Smooth muscle cell (in vitro differentiated cells): ENCODE results near the gene SMIM41. TPM values are rescaled to one million over a fixed set of nuclear protein-coding genes. Genes with fewer than 3 reads are reported as not detected.

Experiments
- DNase-seq: peaks from one replicate; lab custom pipeline; 2025; ENCODE audit not compliant: unreplicated experiment; lab: John Stamatoyannopoulos, UW
- H2AFZ ChIP-seq: fragments of 200-600 bp; sonication (generic); 2 replicates; pipeline ENCODE4 v1.6.0; 2016; ENCODE audit warnings: antibody characterized with exemption, low read depth, mild to moderate bottlenecking
- H3F3A ChIP-seq: fragments of 200-600 bp; sonication (generic); 2 replicates; pipeline ENCODE4 v1.6.0; 2017; ENCODE audit warnings: antibody characterized with exemption, low read depth
- H3K27ac ChIP-seq: fragments of 200-600 bp; sonication (generic); 2 replicates; pipeline ENCODE4 v1.5.1; 2016; ENCODE audit warnings: low read depth, mild to moderate bottlenecking
- H3K27me3 ChIP-seq: fragments of 200-600 bp; sonication (generic); 2 replicates; pipeline ENCODE4 v1.6.1; 2016; ENCODE audit warnings: low read depth, mild to moderate bottlenecking
- H3K36me3 ChIP-seq: fragments of 200-600 bp; sonication (generic); 2 replicates; pipeline ENCODE4 v1.5.1; 2016; ENCODE audit warnings: low read depth
- H3K4me1 ChIP-seq: fragments of 200-600 bp; sonication (generic); 2 replicates; pipeline ENCODE4 v1.5.1; 2016; ENCODE audit warnings: low read depth
- H3K4me2 ChIP-seq: fragments of 200-600 bp; sonication (generic); 2 replicates; pipeline ENCODE4 v1.6.0; 2016; ENCODE audit warnings: mild to moderate bottlenecking
- H3K4me3 ChIP-seq: fragments of 200-600 bp; sonication (generic); 2 replicates; pipeline ENCODE4 v1.5.1; 2016; ENCODE audit warnings: mild to moderate bottlenecking
- H3K79me2 ChIP-seq: fragments of 200-600 bp; sonication (generic); 2 replicates; pipeline ENCODE4 v1.6.0; 2016; ENCODE audit warnings: low read depth, mild to moderate bottlenecking
- H3K9ac ChIP-seq: fragments of 200-600 bp; sonication (generic); 2 replicates; pipeline ENCODE4 v1.6.0; 2016; ENCODE audit warnings: low read depth
- H3K9me3 ChIP-seq: fragments of 200-600 bp; sonication (generic); replicated peaks from 2 replicates; pipeline ENCODE4 v1.5.1; 2016; ENCODE audit warnings: low read depth
- H4K20me1 ChIP-seq: fragments of 200-600 bp; sonication (generic); 2 replicates; pipeline ENCODE4 v1.6.0; 2016; ENCODE audit warnings: low read depth
- WGBS: methylation state at CpG from one replicate; pipeline ENCODE4 v1.1.7; 2016; ENCODE audit warnings: low lambda C conversion rate; 5-methylcytosine and 5-hydroxymethylcytosine counted together
- polyA plus RNA-seq: library from polyadenylated mRNA; unstranded; fragments of >200 nt; fragmentation: Nextera tagmentation; extraction: Ambion mirVana; gene quantifications from 2 replicates; pipeline ENCODE4 v1.2.1, GENCODE V29; 2016
- total RNA-seq: library from RNA; depleted of rRNA; stranded (reverse); fragments of >200 nt; gene quantifications from 2 replicates; pipeline ENCODE4 v1.2.3, GENCODE V29; 2014
- TF ChIP-seq, protein P1 (sequence below): fragments of 200-600 bp; sonication (generic); IDR thresholded peaks from 2 replicates; pipeline ENCODE4 v1.5.1; 2017; ENCODE audit warnings: borderline replicate concordance, mild to moderate bottlenecking, antibody characterized with exemption; ENCODE audit not compliant: insufficient read depth, poor library complexity, severe bottlenecking

The SMIM41 gene
- total and polyA plus RNA-seq, 2 experiments from 2014 or later, result not detected

DNA sequence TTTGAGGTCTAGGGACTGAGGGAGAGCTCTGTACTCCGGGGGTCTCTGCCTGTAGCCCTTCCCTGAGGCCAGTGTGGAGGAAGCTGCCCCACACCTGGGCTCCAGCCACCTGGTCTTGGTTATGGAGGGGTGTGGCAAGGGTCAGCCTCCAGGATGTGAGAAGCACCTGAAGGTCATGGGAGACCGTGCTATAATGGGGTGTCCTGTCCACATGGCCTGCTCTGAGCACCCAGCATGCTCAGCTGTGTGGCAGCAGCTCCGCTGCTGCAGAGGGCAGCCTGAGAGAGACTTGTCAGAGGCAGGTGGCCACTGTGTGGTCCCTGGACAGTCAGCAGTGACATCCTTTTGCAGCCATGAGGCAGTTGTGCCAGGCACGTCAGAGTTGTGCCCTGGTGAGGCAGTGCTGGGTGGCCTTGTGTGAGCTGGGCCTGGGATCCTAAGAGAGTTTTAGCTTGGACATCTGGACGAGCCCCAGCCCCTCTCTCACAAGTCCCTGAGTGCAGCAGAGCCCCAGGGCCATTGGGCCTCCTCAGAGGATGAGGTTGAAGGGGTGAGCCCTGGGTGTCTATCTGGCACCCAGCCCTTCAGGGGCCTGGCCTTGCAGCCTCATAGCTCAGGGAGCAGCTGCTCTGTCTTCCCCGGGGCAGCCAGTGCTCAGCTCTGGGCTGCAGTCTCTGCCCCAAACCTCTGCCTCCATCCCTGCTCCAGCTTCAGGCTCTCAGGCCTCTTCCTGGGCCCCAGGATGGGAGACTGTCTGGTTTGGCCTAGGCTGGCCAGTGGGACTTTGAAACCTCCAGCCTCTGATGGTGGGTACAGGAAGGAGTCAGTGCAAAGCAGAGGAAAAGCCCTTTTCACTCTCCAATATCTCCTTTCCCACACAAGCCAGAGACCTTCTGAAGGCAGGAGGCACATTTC lies 17.1 kb upstream of the SMIM41 start:
- Histone ChIP-seq H4K20me1 (peaks cover 18% of the 10 kb centered on the region), H3K4me3 (no peak overlapping the region), H3K27ac (no peak overlapping the region), H3K27me3 (peaks cover 3% of the 10 kb centered on the region), H3K4me2 (no peak overlapping the region), H2AFZ (no peak overlapping the region), H3K9ac (no peak overlapping the region), H3F3A (peaks cover 4% of the 10 kb centered on the region), H3K36me3 (no peaks in the 10 kb centered on the region), H3K79me2 (no peaks in the 10 kb centered on the region), H3K4me1 (peaks cover 6% of the 10 kb centered on the region), H3K9me3 (no peaks in the 10 kb centered on the region)
- TF ChIP-seq, protein P1, sequence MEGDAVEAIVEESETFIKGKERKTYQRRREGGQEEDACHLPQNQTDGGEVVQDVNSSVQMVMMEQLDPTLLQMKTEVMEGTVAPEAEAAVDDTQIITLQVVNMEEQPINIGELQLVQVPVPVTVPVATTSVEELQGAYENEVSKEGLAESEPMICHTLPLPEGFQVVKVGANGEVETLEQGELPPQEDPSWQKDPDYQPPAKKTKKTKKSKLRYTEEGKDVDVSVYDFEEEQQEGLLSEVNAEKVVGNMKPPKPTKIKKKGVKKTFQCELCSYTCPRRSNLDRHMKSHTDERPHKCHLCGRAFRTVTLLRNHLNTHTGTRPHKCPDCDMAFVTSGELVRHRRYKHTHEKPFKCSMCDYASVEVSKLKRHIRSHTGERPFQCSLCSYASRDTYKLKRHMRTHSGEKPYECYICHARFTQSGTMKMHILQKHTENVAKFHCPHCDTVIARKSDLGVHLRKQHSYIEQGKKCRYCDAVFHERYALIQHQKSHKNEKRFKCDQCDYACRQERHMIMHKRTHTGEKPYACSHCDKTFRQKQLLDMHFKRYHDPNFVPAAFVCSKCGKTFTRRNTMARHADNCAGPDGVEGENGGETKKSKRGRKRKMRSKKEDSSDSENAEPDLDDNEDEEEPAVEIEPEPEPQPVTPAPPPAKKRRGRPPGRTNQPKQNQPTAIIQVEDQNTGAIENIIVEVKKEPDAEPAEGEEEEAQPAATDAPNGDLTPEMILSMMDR, result no peak
- DNase-seq, result no peak
- 91% methylated on average over 6 of the region's 6 CpGs for WGBS

DNA sequence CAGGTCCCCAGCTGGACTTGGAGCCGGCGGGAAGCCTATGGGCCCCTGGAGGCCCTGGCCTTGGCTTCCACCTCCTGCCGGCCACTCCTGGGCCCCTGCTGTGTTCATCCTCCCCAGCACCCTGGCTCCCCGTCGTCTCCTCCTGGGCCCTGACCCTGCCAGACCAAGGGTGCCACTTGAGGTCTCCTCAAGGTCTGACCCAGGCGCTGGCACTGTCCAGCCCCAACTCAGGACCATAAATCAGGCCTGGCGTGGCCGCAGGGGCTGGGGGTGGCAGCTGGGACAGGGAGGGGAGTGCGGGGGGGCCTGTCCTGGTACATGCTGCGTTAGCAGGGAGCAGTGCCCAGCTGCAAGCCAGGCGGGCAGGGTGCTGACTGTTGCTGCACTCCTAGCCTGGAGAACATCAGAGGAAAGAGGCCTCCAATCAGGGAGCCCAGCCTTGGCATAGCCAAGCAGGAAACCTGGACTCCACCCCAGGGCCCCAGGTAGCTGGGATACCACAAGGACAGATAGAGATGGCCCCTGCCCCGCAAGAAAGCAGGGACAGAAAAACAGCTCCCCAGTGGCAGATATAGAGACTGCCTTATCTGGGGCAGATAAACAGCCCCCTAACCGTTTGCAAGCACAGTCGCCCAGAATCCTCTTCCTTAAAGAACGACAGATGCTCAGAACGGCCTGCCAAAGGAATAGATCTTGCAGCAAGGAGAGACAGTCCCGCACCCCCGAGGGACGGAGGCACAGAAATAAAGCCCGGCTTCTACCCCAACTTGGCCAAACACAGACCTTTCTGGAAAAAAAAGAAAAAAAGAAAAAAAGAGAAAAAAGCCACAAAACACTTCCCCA lies 16.2 kb upstream of the SMIM41 start:
- H2AFZ ChIP-seq, result no peak overlapping the region
- no peaks in the 10 kb centered on the region for H3K79me2 ChIP-seq
- no peak for DNase-seq
- H4K20me1 ChIP-seq, result peaks cover 10% of the 10 kb centered on the region
- peaks cover 6% of the 10 kb centered on the region for H3K4me1 ChIP-seq
- H3K9me3 ChIP-seq, result no peaks in the 10 kb centered on the region
- 77% methylated on average over 19 of the region's 20 CpGs for WGBS
- no peaks in the 10 kb centered on the region for H3K36me3 ChIP-seq
- H3K4me3 ChIP-seq, result no peak overlapping the region
- H3F3A ChIP-seq, result peaks cover under 1% of the 10 kb centered on the region
- no peak overlapping the region for H3K9ac ChIP-seq
- TF ChIP-seq, protein P1, result no peak
- H3K27me3 ChIP-seq, result peaks cover 3% of the 10 kb centered on the region
- no peak overlapping the region for H3K4me2 ChIP-seq
- H3K27ac ChIP-seq, result no peak overlapping the region

DNA sequence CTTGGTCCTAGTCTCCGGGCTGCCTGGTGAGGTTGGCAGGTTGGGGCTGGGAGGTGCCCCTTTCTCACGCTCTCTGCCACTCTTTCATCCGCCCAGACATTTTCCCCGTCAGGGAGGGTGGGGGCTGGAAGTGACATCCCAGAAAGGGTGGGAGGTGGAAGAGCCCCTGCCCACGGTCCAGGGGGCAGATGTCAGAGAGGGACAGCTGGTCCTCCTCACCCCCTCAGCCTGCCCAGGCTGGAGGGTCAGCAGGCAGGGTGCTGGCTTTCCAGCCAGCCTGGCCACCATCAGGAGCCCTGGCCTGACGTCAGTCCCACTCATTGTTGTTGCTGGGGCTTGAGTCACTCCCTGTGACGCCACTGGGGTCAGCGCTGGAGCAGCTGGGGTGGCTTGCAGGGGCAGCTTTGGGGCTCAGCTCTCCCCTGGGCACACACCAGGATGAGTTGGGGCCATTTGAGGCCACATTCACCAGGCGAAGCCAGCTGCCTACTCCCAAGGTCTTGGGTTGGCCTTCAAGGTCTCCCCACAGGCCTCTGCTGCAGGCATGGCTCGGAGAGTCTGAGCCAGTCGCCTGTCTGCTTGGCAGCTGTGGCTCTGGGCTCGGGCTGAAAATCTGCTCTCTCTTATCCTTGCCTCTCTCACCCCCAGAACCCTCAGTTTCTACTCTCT lies 15.4 kb upstream of the SMIM41 start:
- Histone ChIP-seq H3K79me2 (no peaks in the 10 kb centered on the region), H3F3A (no peaks in the 10 kb centered on the region), H3K4me3 (no peak overlapping the region), H3K9me3 (no peaks in the 10 kb centered on the region), H2AFZ (no peak overlapping the region), H3K27me3 (peaks cover 3% of the 10 kb centered on the region), H3K4me2 (no peak overlapping the region), H3K4me1 (peaks cover 6% of the 10 kb centered on the region), H3K27ac (peak overlapping the region; percentile 6), H3K9ac (no peak overlapping the region), H4K20me1 (peaks cover 2% of the 10 kb centered on the region), H3K36me3 (no peaks in the 10 kb centered on the region)
- TF ChIP-seq, protein P1, result no peak
- DNase-seq, result no peak
- WGBS, result 75% methylated on average over 12 of the region's 12 CpGs
